Right atrium auricular region (tissue), 2 donors: ENCODE data around the gene PALM3. TPM values are rescaled to one million over a fixed set of nuclear protein-coding genes. Genes with fewer than 3 reads are reported as not detected.
A peak's percentile ranks its signal among the peaks of the same experiment; 100 is the strongest.

Experiments
- DNase-seq: peaks from one replicate; pipeline ENCODE4 v3.0.0-alpha.2; 2019; ENCODE audit warnings: low spot score
- H3K27ac ChIP-seq, 2 donors: fragments of 200-600 bp; sonication (generic); 1 replicate in 1 of 2; 2 replicates in 1 of 2; pipeline ENCODE4 v1.5.1; 2016 to 2019
- H3K27me3 ChIP-seq, 2 donors: fragments of 200-600 bp; sonication (generic); one replicate each; pipeline versions ENCODE4 v1.5.1 to v1.6.0; 2017 to 2019
- H3K36me3 ChIP-seq: fragments of 200-600 bp; sonication (generic); one replicate; pipeline ENCODE4 v1.5.1; 2016
- H3K4me1 ChIP-seq, 2 donors: fragments of 200-600 bp; sonication (generic); one replicate each; pipeline versions ENCODE4 v1.5.1 to v1.6.0; 2017 to 2019
- H3K4me3 ChIP-seq, 2 donors: fragments of 200-600 bp; sonication (generic); 1 replicate in 1 of 2; 2 replicates in 1 of 2; pipeline ENCODE4 v1.5.1; 2017 to 2019; ENCODE audit warnings: mild to moderate bottlenecking in 1 of 2, moderate library complexity in 1 of 2
- H3K9me3 ChIP-seq, 2 donors: fragments of 200-600 bp; sonication (generic); one replicate each; pipeline ENCODE4 v1.5.1; 2019
- CTCF ChIP-seq, 2 donors: fragments of 200-600 bp; sonication (generic); IDR thresholded peaks; one replicate each; pipeline ENCODE4 v1.5.1; 2019; ENCODE audit warnings: antibody characterized with exemption in 2 of 2
- total RNA-seq, 2 donors: library from RNA; depleted of rRNA; stranded (reverse); fragments of >200 nt; gene quantifications; one replicate each; pipeline ENCODE4 v1.1.0, GENCODE V29; 2016

The PALM3 gene
- total RNA-seq, 2 donors from 2014 or later = 0.28 to 0.37 TPM

GRCh38 chr19:14081797-14082674, 20.2 kb upstream of the PALM3 start:
- peak; percentile 61 for DNase-seq
- Histone ChIP-seq H3K27me3 (no peaks in the 10 kb centered on the region), H3K36me3 (no peaks in the 10 kb centered on the region), H3K4me1 (peaks cover 0 to 19% of the 10 kb centered on the region in 2 donors), H3K27ac (peak overlapping the region; percentile 88 to 95), H3K9me3 (no peaks in the 10 kb centered on the region), H3K4me3 (peak overlapping the region; percentile 67 to 72)
- TF ChIP-seq CTCF (IDR thresholded peaks at IDR 0.05) = no peak

DNA sequence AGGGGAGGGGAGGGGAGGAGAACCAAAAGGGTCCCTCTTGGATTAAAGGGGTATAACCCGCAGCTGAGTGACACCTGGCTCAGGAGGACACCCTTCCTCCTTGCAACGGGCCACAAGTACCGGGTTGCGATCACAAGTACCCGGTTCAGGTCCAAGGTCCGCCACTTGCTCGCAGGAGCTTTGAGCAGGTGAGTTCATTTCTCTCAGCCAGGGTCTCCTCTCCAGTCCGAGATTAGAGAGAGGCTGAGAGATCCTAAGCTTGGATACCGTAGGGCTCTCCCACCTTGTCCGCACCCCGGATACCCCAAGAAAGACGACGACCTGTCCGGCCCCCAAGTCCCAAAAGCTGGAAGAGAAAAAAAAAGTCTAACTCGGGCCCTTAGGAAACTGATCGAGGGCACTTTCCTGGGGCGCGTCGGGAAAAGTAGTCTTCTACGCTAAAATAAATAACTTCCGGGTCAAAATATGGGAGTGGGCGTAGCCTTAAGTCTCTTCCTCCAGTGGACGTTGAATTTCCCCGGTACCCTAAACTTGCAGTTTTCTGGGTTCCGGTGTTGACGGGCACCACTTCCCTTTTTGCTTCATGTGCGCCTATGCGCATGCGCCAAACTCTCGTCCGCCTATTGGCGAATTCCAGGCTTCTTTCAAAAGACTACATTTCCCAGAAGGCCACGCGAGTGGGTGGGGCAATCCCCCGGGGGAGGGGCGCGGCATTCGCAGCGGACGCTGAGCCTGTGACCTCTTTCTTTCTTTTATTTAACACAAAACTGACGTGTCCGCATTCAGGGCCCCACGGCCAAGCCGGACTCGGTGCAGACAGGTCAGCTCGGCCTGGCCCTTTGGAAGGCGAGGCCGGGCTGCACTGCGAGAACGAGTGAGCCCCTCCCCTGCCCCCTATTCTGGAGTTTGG, 19.3 kb upstream of the PALM3 start:
- Histone ChIP-seq H3K9me3 (no peaks in the 10 kb centered on the region), H3K4me1 (peaks cover 0 to 19% of the 10 kb centered on the region in 2 donors), H3K36me3 (no peaks in the 10 kb centered on the region), H3K27ac (peak overlapping the region; percentile 88 to 95), H3K27me3 (no peaks in the 10 kb centered on the region), H3K4me3 (peak overlapping the region; percentile 67 to 72)
- no peak for TF ChIP-seq CTCF (IDR thresholded peaks at IDR 0.05)
- peak; percentile 100 for DNase-seq

DNA sequence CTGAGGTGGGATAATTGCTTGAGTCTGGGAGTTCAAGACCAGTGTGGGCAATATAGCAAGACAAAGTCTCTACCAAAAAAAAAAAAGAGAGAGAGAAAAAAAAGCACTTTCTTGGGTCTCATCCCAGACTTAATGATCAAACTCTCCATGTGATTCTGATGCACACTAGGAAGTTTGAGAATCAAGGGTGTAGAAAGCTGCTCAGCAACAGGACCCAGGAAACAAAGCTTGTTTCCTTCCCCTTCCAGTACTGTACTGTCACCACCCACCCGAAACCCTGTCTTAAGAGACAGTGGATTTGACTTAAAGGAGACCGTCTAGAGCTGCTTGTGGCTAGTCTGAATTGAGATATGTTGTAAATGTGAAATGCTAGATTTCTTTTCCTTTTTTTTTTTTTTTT, 16.5 kb upstream of the PALM3 start:
- H3K4me1 ChIP-seq = peaks cover 0 to 38% of the 10 kb centered on the region in 2 donors
- no peaks in the 10 kb centered on the region for H3K27me3 ChIP-seq
- no peaks in the 10 kb centered on the region for H3K9me3 ChIP-seq
- no peaks in the 10 kb centered on the region for H3K36me3 ChIP-seq
- DNase-seq = no peak
- no peak overlapping the region for H3K27ac ChIP-seq
- no peak for TF ChIP-seq CTCF (IDR thresholded peaks at IDR 0.05)
- H3K4me3 ChIP-seq = no peak overlapping the region

- no peak for TF ChIP-seq CTCF (IDR thresholded peaks at IDR 0.05)
- peak overlapping the region; percentile 70 to 75 for H3K4me3 ChIP-seq
- peak overlapping the region; percentile 94 to 95 for H3K27ac ChIP-seq
- H3K36me3 ChIP-seq = no peaks in the 10 kb centered on the region
- peak; percentile 63 for DNase-seq
- H3K27me3 ChIP-seq = no peaks in the 10 kb centered on the region
- no peaks in the 10 kb centered on the region for H3K9me3 ChIP-seq
- H3K4me1 ChIP-seq = peaks cover 0 to 39% of the 10 kb centered on the region in 2 donors
Observed at GRCh38 chr19:14073925-14074838, 12.3 kb upstream of the PALM3 start.
